ENCODE measurements around the gene ATG16L2. TPM values are rescaled to one million over a fixed set of nuclear protein-coding genes. Genes with fewer than 3 reads are reported as not detected.

The ATG16L2 gene
- total RNA-seq, 3 donors from 2014 or later (not counting 1 experiment from before 2014, with no cell fraction given), result 172 to 190 (median 179) TPM

GRCh38 chr11:72818971-72819370 is 4.8 kb downstream of the ATG16L2 start:
- TF ChIP-seq CTCF (IDR thresholded peaks at IDR 0.05), result no peak
- DNase-seq (no peak), ATAC-seq (no peak)
- WGBS (ENCODE audit: insufficient coverage), result 80% methylated on average over 2 of the region's 4 CpGs
- Mint-ChIP-seq H3K4me1 (peaks cover 32 to 47% of the 10 kb centered on the region in 2 donors), H3K27me3 (ENCODE audit: low read depth in 2 of 2) (no peaks in the 10 kb centered on the region), H3K27ac (peak overlapping the region; percentile 18 to 19), H3K9me3 (no peaks in the 10 kb centered on the region), H3K4me3 (peak overlapping the region; percentile 35), H3K36me3 (no peaks in the 10 kb centered on the region)
- Histone ChIP-seq H3K4me3 (ENCODE audit: low read length) (no peak overlapping the region), H3K27ac (ENCODE audit: low read length) (no peak overlapping the region), H3K27me3 (ENCODE audit: control insufficient read depth, insufficient read depth, low read length) (no peaks in the 10 kb centered on the region), H3K4me1 (ENCODE audit: control insufficient read depth, insufficient read depth, low read length) (peaks cover 47% of the 10 kb centered on the region), H3K9me3 (ENCODE audit: control insufficient read depth, insufficient read depth, low read length) (no peaks in the 10 kb centered on the region), H3K36me3 (ENCODE audit: control insufficient read depth, insufficient read depth, low read length) (peaks cover 60% of the 10 kb centered on the region)
- intact Hi-C loops (cut with micrococcal nuclease), result no loop called here

- no peak for TF ChIP-seq CTCF (IDR thresholded peaks at IDR 0.05)
- H3K9me3 ChIP-seq (ENCODE audit: control insufficient read depth, insufficient read depth, low read length), result no peaks in the 10 kb centered on the region
- 95% methylated on average over 15 of the region's 15 CpGs for WGBS (ENCODE audit: insufficient coverage)
- no peak overlapping the region for H3K4me3 ChIP-seq (ENCODE audit: low read length)
- peaks cover 38% of the 10 kb centered on the region for H3K4me1 ChIP-seq (ENCODE audit: control insufficient read depth, insufficient read depth, low read length)
- DNase-seq (no peak), ATAC-seq (no peak)
- H3K27me3 ChIP-seq (ENCODE audit: control insufficient read depth, insufficient read depth, low read length), result no peaks in the 10 kb centered on the region
- intact Hi-C loops (cut with micrococcal nuclease), result no loop called here
- Mint-ChIP-seq H3K4me3 (peak overlapping the region; percentile 25), H3K27ac (no peak overlapping the region), H3K27me3 (ENCODE audit: low read depth in 2 of 2) (no peaks in the 10 kb centered on the region), H3K36me3 (no peaks in the 10 kb centered on the region), H3K4me1 (peaks cover 23 to 40% of the 10 kb centered on the region in 2 donors), H3K9me3 (no peaks in the 10 kb centered on the region)
- no peak overlapping the region for H3K27ac ChIP-seq (ENCODE audit: low read length)
- peaks cover 67% of the 10 kb centered on the region for H3K36me3 ChIP-seq (ENCODE audit: control insufficient read depth, insufficient read depth, low read length)
Measured at GRCh38 chr11:72820439-72821139, 6.4 kb downstream of the ATG16L2 start.

- no peak overlapping the region for H3K4me3 ChIP-seq (ENCODE audit: low read length)
- Mint-ChIP-seq H3K9me3 (no peaks in the 10 kb centered on the region), H3K27ac (no peak overlapping the region), H3K4me3 (peak overlapping the region; percentile 25), H3K36me3 (no peaks in the 10 kb centered on the region), H3K4me1 (peaks cover 16 to 33% of the 10 kb centered on the region in 2 donors), H3K27me3 (ENCODE audit: low read depth in 2 of 2) (no peaks in the 10 kb centered on the region)
- WGBS (ENCODE audit: insufficient coverage), result 97% methylated on average over 50 of the region's 50 CpGs
- ATAC-seq, result no peak
- intact Hi-C loops (cut with micrococcal nuclease), result no loop called here
- H3K4me1 ChIP-seq (ENCODE audit: control insufficient read depth, insufficient read depth, low read length), result peaks cover 30% of the 10 kb centered on the region
- H3K9me3 ChIP-seq (ENCODE audit: control insufficient read depth, insufficient read depth, low read length), result no peaks in the 10 kb centered on the region
- no peak for DNase-seq
- no peak for TF ChIP-seq CTCF (IDR thresholded peaks at IDR 0.05)
- H3K27ac ChIP-seq (ENCODE audit: low read length), result no peak overlapping the region
- no peaks in the 10 kb centered on the region for H3K27me3 ChIP-seq (ENCODE audit: control insufficient read depth, insufficient read depth, low read length)
- peaks cover 70% of the 10 kb centered on the region for H3K36me3 ChIP-seq (ENCODE audit: control insufficient read depth, insufficient read depth, low read length)
Measured at GRCh38 chr11:72821221-72821919, 7.2 kb downstream of the ATG16L2 start.

Data from natural killer cell (primary cell).